Testis (tissue), 3 donors: ENCODE data around the gene LENEP. TPM values are rescaled to one million over a fixed set of nuclear protein-coding genes. Genes with fewer than 3 reads are reported as not detected.
"Not testable (repeated sequence)": the region's sequence is repeated elsewhere in the genome, so short reads cannot be mapped to it uniquely, and the experiment has no call there.

Source experiments
- DNase-seq: peaks from one replicate; pipeline ENCODE4 v3.0.0-alpha.2; 2019
- H3K27ac ChIP-seq, 2 donors: fragments of 200-600 bp; sonication (generic); one replicate each; pipeline ENCODE4 v1.5.1; 2019
- H3K27me3 ChIP-seq: fragments of 200-600 bp; sonication (generic); one replicate; pipeline ENCODE4 v1.5.1; 2019
- H3K36me3 ChIP-seq: fragments of 200-600 bp; sonication (generic); one replicate; pipeline ENCODE4 v1.5.1; 2017; ENCODE audit warnings: low read depth; ENCODE audit errors: missing control alignments
- H3K4me1 ChIP-seq: fragments of 200-600 bp; sonication (generic); one replicate; pipeline ENCODE4 v1.5.1; 2019
- H3K4me3 ChIP-seq, 2 donors: fragments of 200-600 bp; sonication (generic); one replicate each; pipeline ENCODE4 v1.5.1; 2017 to 2019
- H3K9me3 ChIP-seq: fragments of 200-600 bp; sonication (generic); one replicate; pipeline ENCODE4 v1.5.1; 2017
- POLR2A ChIP-seq: fragments of 450-650 bp; IDR thresholded peaks from one replicate; pipeline ENCODE4 v1.6.1; 2017; ENCODE audit warnings: antibody characterized with exemption, mild to moderate bottlenecking, moderate library complexity
- WGBS, 2 donors: methylation state at CpG; one replicate each; pipeline ENCODE4 v1.1.5; 2018; 5-methylcytosine and 5-hydroxymethylcytosine counted together
- intact Hi-C: fragments of 100-400 bp; cut with DNase I; formaldehyde crosslinking; loops from one replicate; pipeline ENCODE4 v1.15.1; 2023; ENCODE audit warnings: low total_unique reads
- polyA plus RNA-seq: library from polyadenylated mRNA; stranded (reverse); fragments of 350-450 nt; fragmentation: Illumina TruSeq; extraction: RNeasy Lipid Tissue Mini Kit (QIAGEN cat#74804); gene quantifications from one replicate; pipeline ENCODE4 v1.2.3, GENCODE V29; 2014; ENCODE audit warnings: low read depth, low replicate concordance; ENCODE audit not compliant: insufficient read depth
- total RNA-seq, 2 donors: library from RNA; depleted of rRNA; stranded (reverse); fragments of >200 nt; gene quantifications; one replicate each; pipeline ENCODE4 v1.2.3, GENCODE V29; 2016
- TF ChIP-seq, protein P1 (sequence below), 3 experiments: fragments of 450-650 bp in 2 of 3; fragments of 200-600 bp in 1 of 3; sonication (generic) in 1 of 3; IDR thresholded peaks; one replicate each; pipeline ENCODE4 v1.5.1; 2016 to 2019; ENCODE audit warnings: antibody characterized with exemption in 3 of 3, mild to moderate bottlenecking in 2 of 3, moderate library complexity in 1 of 3

Gene LENEP
- total and polyA plus RNA-seq, 3 donors from 2014 or later: 1.1 TPM; not detected in 2

DNA sequence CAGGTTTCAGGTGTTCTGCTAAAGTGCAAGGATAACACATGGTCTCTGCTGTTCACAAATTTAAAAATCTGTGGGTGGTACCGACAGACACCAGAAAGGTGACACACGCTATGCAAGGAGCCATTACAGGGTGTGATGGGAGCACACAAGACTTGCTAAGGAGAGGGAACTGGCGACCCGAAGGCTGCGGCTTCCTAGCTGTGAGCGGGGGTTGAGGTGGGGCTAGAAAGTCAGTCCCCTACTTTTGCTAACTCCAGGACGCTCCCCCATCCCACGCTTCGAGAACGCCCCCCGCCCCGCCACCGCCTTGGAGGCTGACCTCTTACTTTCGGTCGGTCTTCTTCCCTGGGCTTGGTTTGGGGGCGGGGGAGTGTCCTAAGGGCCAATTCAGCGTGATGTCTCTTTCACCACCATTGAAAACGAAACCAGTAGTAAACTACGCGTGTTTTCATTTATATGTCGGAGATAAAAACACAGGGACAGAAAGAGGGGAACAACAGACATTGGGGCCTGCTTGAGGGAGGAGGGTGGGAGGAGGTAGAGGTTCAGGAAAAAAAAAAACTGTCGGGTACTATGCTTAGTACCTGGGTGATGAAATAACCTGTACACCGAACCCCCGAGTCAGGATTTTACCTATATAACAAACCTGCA is 17.9 kb upstream of the LENEP start:
- TF ChIP-seq POLR2A: no peak
- TF ChIP-seq, protein P1, sequence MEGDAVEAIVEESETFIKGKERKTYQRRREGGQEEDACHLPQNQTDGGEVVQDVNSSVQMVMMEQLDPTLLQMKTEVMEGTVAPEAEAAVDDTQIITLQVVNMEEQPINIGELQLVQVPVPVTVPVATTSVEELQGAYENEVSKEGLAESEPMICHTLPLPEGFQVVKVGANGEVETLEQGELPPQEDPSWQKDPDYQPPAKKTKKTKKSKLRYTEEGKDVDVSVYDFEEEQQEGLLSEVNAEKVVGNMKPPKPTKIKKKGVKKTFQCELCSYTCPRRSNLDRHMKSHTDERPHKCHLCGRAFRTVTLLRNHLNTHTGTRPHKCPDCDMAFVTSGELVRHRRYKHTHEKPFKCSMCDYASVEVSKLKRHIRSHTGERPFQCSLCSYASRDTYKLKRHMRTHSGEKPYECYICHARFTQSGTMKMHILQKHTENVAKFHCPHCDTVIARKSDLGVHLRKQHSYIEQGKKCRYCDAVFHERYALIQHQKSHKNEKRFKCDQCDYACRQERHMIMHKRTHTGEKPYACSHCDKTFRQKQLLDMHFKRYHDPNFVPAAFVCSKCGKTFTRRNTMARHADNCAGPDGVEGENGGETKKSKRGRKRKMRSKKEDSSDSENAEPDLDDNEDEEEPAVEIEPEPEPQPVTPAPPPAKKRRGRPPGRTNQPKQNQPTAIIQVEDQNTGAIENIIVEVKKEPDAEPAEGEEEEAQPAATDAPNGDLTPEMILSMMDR (IDR thresholded peaks at IDR 0.05): no peak
- intact Hi-C loops: no loop called here
- H3K9me3 ChIP-seq: no peaks in the 10 kb centered on the region
- 0 to 1% methylated on average over 24 of the region's 24 CpGs for WGBS, 2 donors
- peak overlapping the region; percentile 78 to 86 for H3K4me3 ChIP-seq
- DNase-seq: peak; percentile 71
- peak overlapping the region; percentile 98 to 99 for H3K27ac ChIP-seq
- H3K4me1 ChIP-seq: peaks cover 33% of the 10 kb centered on the region
- H3K36me3 ChIP-seq: no peaks in the 10 kb centered on the region
- H3K27me3 ChIP-seq: no peaks in the 10 kb centered on the region

DNA sequence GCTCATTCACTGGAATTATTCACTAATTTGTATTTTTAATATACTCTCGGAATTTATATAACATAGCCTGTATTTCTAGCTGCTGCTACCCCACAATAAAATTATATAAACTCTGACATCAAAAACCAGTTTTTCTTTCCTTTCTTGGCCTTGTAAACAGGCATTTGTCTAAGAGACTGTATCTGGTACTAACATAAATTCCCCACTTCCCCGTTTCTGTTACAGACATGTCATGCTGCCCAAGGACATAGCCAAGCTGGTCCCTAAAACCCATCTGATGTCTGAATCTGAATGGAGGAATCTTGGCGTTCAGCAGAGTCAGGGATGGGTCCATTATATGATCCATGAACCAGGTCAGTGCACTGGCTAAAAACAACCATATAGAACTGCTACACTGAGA is 15.6 kb upstream of the LENEP start:
- 71 to 73% methylated on average over 3 of the region's 3 CpGs for WGBS, 2 donors
- H3K27me3 ChIP-seq, intact Hi-C loops: not testable (repeated sequence)

DNA sequence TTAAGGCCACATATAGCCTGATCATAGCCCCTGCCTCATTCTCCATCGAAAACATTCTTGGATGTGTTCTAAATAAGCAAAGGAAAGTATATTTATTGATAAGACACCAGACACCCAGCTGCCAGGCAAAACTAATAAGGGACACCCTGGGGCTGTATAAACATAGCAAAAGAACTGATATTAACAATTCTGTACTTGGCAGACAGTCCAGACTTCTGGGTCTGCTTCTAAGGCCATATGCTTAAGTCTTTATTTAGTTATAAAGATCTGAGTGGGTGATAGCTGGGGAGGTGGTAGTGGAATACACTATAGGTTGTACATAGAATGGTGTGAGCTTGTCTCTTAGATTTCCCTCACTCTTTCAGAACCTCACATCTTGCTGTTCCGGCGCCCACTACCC is 15.0 kb upstream of the LENEP start:
- TF ChIP-seq, protein P1 (IDR thresholded peaks at IDR 0.05): no peak
- no peak for TF ChIP-seq POLR2A
- H3K27ac ChIP-seq: no peak overlapping the region
- intact Hi-C loops: no loop called here

More for the DNA sequence above, 15.6 kb upstream of the LENEP start:
- H3K4me1 ChIP-seq: peaks cover 17% of the 10 kb centered on the region
- H3K27ac ChIP-seq, H3K4me3 ChIP-seq, DNase-seq, H3K36me3 ChIP-seq, H3K9me3 ChIP-seq: not testable (repeated sequence)

DNA sequence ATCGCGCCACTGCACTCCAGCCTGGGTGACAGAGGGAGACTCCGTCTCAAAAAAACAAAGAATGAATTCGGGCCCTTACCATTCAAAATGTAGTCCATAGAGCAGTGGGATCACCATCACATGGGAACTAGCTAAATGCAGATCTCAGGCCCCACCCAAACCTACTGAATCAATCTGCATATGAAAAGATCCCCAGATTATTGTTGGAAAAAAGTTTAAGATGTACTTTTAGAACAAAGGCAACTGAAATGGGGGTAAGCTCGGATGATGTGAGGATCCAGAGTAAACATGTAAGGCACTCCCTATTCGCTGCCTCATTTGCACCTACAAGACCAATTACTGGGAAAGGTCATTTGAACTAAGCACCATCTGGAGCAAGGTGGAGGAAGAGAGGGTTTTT is 11.0 kb upstream of the LENEP start:
- TF ChIP-seq, protein P1 (IDR thresholded peaks at IDR 0.05): no peak
- no peak for TF ChIP-seq POLR2A
- Histone ChIP-seq H3K27me3 (no peaks in the 10 kb centered on the region), H3K4me3 (peak overlapping the region; percentile 46 to 77), H3K27ac (no peak overlapping the region), H3K36me3 (no peaks in the 10 kb centered on the region), H3K9me3 (no peaks in the 10 kb centered on the region), H3K4me1 (peaks cover 9% of the 10 kb centered on the region)
- no peak for DNase-seq
- 48 to 52% methylated on average over 6 of the region's 6 CpGs for WGBS, 2 donors
- intact Hi-C loops: no loop called here

More for the DNA sequence above, 15.0 kb upstream of the LENEP start:
- peaks cover 12% of the 10 kb centered on the region for H3K4me1 ChIP-seq
- no peaks in the 10 kb centered on the region for H3K36me3 ChIP-seq
- WGBS, 2 donors: 93 to 95% methylated on average over 3 of the region's 3 CpGs
- no peaks in the 10 kb centered on the region for H3K9me3 ChIP-seq
- no peaks in the 10 kb centered on the region for H3K27me3 ChIP-seq
- no peak for DNase-seq
- no peak overlapping the region for H3K4me3 ChIP-seq

DNA sequence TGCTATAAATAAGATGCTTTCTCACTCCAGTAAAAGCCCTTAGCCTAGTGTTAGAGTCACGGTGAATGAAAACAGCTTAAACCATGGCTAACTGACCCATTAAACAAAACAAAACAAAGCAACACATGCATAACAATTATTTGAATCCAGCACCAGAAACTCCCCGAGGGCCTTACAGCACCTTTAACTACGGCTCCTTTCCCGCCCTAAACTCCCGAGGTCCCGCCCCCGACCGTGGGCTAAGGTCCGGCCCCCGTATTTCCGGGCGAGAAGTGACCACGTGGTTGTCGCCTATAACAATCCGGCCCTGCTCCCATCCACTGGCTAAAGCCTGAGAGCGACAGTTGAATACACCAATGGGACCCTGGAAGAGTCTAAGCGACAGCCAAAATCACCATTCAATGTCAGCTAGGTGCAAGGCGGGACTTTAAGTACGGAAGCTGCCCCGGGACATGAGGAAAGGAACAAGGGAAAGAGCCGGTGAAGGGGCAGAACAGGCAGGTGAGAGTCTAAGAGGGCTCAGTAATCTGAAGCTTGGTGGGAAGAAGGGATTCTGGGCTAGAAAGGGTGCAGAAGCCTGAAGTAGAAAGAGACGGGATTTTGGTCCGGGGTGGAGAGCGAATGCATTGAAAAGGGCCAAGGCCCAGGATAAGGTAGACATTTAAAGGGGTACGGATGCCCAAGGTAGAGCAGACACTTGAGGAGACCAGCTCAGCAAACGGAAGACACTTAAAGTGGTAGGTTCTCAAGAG is 10.3 kb upstream of the LENEP start, which contains the start of gene FLAD1:
TSS of gene FLAD1 (plus strand) at position 448 of the 752 bp plus-strand sequence. CDS start 351 bp downstream, outside the sequence.
- H3K27me3 ChIP-seq: no peaks in the 10 kb centered on the region
- peaks cover 9% of the 10 kb centered on the region for H3K4me1 ChIP-seq
- peak; percentile 99 for DNase-seq
- WGBS, 2 donors: 0% methylated on average over 26 of the region's 26 CpGs
- no peaks in the 10 kb centered on the region for H3K36me3 ChIP-seq
- H3K4me3 ChIP-seq: peak within 1 kb of the TSS; percentile 46 to 77
- no peaks in the 10 kb centered on the region for H3K9me3 ChIP-seq
- intact Hi-C loops: no loop called here
- H3K27ac ChIP-seq: no peak within 1 kb of the TSS
- TF ChIP-seq POLR2A: no peak
- TF ChIP-seq, protein P1 (IDR thresholded peaks at IDR 0.05): peak in 2 of 3 experiments; percentile 21 to 37
